Bone marrow (tissue), 2 donors: ENCODE results near the gene PAX6.

ENCODE experiments used
- DNase-seq, 2 donors: peaks; one replicate each; lab custom pipeline; 2025; lab: John Stamatoyannopoulos, UW

Gene PAX6

DNA sequence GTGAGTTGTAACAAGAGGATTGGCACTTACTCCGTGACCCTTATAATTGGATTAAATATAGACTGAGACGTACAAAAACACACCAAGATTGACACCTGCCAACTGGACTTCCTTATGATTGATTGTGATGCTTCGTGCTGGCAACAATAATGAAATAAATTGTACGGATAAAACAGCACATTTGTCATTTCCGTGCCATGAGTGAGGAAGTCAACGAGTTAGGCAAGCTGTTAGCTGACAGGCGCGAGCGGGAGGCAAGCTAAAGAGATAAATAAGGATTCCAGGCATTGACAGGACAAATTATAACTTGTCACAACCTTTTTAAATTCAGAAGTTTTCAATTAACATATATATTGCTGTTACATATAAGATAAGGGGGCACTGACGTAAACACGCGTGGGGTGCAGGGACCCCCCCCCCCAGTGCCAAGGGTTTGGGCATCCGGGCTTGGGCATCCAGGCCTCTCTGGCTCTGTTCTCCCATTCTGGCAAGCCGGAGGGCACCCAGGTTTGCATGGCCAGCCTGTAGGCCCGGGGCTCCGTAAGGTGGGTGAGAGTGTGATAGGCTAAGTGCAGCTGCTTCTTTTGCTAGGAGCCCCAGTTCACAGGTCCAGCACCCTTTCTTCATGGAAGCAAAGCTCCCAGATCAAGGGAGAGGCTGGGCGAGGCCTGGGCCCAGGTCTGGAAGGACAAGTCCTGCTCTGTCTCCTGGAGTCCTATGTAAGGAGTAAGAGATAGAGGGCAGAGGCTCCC lies 11.2 kb upstream of the PAX6 start:
- no peak for DNase-seq

DNA sequence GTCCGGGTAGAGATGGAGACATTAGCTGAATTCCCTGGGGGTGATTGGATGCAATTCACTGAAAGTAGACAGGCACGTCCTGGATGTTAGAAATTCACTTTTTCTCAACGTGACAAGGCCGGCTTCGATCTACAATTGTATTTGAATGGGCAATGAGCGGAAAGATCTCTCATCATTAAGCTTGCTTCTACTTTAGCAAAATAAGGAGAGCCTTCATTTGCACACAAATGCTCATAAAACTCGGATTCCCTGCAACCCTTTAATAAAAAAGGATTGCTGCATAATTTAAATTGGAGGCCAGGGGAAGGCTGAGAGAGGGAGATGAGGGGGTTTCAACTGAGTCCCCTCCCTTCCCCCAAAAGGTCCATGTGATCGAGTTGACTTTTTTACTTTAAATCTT lies 10.6 kb upstream of the PAX6 start:
- DNase-seq: no peak

- no peak for DNase-seq
These were observed 10.2 kb upstream of the PAX6 start for GRCh38 chr11:31821235-31821764.

- DNase-seq: no peak
These were observed 9.3 kb upstream of the PAX6 start for GRCh38 chr11:31820438-31820818.

DNA sequence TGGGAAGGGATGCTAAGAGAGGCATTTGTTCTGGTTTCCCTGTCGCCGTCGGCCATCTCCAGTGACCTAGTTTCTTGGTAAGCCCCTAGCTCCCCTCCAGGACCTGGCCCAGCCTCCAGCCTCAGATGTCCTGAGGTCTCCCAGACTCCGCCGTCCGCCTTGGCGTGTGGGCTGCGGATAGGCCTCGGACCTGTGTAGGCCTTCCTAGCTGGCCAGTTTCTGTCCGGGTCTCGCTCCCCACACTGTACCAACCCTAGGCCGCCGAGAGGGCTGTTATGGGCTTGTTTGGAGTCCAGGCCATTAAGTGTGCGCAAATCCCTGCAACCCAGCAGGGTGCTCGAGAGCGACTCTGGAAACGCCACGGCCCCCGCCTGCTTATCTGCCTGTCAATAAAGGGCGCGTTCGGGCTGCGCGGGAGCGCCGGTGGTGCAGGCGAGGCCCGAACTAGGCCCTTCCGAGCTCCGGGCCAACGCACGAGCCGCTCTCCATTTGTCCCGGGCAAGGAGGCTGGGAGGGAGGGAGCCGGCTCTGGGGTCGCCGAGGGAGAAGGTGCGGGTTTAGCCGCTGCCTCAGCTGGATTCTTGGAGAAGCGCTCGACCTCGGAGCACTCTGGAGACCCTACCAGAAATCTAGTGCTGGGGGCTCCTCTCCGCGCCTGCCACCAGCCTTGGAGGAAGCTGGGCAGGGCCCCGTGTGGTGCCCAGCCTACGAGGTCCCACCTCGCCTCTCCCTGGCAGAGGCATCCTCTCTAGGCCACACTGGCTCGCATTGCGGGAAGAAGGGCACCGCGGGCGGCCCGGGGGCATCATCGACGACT lies 8.7 kb upstream of the PAX6 start:
- DNase-seq: no peak

- DNase-seq: no peak
These were observed 7.8 kb upstream of the PAX6 start for GRCh38 chr11:31818874-31819331.

DNA sequence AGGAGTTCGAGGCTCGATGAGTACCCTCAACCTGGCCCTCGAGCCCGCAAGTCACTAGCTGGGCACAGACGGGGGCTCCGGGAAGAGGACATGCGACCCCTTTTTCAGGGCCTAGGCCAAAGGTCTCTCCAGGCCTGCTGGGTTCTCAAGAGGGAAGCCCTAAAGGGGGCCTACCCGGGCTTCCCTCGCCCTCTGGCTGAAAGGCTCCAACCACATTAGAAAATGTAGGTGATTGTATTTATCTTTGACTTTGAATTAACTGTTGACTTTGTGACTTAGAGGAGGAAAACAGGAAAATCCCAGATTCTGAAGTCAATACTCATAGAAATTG lies 7.3 kb upstream of the PAX6 start:
- no peak for DNase-seq

- no peak for DNase-seq
These were observed 6.7 kb upstream of the PAX6 start for GRCh38 chr11:31817621-31818424.

DNA sequence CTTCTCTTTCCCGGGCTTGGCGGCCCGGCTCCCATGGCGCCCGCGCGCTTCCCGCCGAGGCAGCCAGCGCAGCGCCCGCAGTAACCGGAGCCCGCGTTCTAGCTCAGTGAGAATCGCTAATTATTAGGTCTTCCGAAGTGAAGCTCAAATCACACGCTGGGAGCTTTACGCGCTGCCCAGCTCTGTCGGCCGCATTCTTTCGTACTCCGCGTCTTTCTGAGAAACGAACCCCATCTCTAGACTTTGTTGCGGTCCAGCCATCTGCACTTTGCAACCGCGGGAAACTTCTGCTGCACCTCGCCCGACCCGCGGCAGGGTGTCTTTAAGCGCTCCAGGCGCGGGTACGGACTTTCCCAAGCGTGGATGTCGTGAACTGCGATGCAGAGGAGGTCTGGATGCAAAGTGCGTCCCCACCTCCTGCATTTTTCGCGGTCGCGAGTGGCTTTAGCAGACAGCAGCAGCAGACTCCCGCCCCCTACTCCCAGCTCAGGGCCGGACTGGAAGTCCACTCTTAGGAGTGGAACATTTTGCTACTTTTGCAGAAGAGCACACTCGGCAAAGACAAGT lies 6.0 kb upstream of the PAX6 start:
- no peak for DNase-seq

DNA sequence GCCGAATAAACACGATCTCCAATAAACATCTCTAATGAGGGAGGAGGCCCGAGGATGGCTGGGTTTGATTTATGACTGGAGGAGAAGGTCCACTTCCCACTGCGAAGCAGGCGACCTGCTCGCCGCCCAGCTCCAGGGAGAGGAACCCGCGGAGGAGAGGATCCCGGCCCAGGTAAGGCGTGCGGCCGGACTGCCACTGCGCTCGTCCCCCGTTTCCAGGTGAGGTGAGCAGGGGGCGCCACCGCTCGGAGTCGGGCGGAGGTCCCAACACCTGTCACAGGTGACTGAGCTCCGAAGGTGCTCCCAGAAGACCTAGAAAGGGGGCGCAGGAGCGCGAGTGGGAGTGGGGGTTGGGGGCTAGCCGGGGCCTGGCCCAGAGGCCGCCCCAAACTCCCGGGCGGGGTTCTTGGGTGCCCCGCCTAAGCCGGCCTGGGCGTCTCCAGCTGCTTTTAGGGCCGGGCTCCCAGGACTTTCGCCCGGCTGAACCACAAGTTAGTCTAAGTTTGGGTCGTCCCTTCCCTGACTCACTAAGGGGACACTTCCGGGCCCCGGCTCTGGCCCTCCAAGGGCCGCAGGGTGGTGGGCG lies 5.4 kb upstream of the PAX6 start:
- DNase-seq: no peak

- no peak for DNase-seq
These were observed 4.8 kb upstream of the PAX6 start for GRCh38 chr11:31815711-31816467.

DNA sequence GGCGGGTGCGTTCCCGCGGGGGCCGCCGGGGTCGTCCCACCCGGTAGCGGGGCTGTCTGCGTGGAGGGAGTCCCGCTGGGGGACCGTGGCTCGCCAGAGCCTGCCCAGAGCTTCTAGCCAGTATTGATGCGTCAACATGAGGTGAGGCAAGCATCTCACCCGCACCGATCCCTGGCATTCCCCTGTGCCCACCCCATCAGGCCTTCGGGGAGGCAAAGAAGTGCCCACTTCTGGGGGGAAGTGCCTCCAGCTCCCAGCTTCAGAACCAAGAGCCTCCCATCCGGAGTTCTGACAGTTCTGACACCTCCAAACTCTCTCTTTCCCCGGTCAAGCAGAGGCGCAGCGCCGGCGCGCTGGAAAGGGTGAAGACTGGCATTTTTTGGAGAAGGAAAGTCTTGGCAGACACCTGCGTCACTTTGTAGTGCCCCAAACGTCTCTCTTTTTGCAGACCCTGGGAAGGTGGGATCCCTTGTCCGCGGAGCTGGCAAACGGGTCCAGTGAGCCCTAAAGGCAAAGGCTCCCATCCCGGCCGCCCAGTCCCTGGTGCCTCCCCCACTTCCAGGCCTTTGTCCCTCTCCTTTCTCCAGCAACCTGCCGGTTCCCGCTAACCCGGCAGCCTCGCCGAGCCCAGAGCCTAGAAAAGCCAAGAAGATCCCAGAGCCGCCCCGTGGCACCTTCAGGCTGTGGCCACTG lies 3.2 kb upstream of the PAX6 start:
- DNase-seq: no peak

- no peak for DNase-seq
These were observed 2.5 kb upstream of the PAX6 start for GRCh38 chr11:31813391-31814175.

DNA sequence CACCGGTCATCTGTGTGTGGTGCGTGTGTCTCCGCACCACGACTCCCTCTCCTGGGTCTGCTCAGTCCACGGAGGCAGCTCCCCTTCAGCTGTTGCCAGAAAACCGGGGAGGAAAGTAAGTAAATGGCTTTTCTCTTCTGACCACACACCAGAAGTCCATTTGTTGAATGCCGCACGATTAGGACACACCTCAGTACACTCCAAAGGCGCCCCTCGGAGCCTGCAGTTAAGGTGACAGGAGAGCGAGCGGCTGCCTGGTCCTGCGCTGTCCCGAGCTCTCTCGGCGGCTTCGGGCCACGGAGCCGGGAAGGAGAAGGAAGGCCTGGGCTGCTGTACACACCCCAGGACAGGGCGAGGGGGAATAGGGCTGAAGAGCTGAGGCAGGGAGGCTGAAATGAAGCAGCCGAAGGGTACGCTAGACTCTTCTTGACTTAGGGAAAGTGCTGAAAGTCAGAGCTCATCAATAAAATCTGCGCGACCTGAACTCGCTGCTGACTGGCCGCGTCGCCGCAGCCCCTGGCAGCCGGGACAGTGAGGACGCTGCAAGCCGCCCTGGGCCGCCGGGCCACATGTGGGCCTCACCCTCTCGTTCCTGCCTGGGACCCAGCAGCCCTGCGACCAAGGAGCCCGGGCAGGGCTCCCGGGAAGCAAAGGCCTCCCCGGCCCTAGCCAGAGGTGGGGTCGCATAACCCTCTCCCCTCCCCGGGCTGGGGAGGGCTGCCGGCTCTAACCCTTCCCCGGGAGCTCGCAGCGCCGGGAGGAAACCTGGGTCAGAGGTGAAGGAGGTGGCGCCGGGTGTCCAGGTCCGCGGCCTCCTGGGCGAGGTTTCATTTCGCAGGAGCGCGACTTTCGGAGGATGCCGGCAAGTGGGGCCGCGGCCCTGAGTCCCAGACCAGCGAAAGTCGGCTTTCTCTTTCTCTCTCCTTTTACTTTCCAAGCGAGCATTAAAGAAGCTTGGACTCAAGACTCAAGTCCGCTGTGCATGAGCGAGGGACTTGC lies 1.6 kb upstream of the PAX6 start:
- DNase-seq: no peak

DNA sequence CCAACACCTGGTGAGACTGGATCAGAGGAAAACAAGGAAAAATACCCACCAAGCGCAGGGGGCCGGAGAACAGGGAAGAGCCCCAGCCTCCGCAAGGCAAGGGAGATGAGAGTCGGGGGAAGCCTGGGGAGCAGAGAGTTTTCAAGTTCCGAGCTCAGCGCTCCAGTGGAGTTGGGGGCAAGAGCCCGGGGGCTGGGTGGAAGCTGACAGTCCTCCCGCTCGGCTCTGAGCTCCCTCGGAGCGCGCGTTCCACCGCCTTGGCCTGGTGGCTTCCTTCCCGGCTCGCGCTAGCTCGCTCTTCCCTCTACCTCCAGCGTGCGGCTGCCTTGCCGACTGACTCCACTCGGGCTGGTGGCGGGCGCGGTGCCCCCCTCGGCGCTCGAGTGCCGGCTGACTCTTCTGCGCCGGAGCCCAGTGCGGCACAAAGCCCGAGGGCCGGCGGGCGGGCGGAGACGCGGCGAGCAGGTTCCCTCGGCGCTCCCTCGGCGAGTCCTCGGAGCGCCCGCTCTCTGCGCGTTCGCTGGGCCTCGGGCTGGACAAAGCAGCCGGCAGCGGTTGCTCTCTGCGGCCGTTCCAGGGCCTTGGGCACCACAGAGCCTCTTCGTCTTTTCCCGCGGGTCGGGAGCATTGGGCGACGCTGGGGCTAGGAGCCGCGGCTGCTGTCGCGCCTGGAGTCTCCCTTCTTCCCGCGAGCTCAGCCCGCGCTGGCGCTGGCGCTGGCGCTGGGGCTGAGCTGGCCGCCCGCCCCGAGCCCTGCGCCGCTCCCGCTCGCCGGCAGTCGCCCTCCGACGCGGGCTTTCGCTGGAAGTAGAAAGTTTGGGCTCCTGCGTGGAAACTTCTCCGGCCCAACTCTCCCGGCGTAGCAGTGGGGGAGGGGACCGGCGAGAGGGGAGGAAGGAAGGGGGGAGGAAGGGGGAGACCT lies 1.0 kb downstream of the PAX6 start:
- no peak for DNase-seq

DNA sequence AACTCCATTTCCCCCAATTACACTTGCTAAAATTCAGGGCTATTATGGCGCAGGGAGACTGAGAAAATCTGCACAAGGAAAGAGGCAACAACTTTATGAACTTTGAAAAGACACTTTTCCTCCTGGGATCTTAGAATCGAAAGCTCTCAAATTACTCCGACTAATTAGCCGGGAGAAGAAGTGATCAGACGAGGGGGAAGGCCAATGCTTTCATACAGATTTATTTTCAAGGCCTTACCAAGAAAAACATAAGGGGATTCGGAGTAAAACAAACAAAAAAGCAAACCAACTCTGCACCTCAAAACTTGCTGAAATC lies 1.6 kb downstream of the PAX6 start:
- DNase-seq: no peak
